ENCODE measurements around the gene BMERB1.
A peak's percentile ranks its signal among the peaks of the same experiment; 100 is the strongest.

The BMERB1 gene

DNA sequence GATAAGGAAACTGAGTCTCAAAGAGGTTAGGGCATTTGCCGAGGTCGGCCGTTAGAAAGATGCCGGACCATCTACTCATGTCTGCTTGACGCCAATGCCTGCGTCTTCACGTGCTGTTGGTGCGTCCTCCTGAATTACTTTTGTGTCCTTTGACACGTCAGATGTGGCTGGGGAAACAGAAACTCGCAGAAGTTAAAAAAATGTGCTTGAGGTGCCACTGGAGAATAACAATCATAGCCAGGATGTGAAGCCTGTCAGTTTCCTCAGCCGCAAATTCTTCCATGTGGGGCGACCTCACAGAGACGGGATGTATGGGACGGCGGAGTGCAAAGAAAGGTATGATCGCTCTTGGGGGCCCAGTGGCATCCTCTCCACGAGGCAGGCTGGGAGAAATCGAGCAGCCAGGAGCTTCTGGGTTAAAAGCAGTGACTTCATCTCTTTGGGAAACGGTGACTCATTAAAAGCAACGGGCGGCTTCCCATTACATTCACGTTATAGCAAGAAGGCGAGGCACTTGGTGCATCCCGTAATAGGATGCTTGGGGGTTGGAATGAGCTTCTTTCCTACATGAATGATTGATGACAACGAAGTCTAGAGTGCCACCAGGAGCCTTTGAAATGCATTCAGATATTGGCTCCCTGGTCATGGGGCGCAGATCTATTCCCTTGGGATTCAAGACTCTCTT lies 67.8 kb downstream of the BMERB1 start:
- no peak for DNase-seq

DNA sequence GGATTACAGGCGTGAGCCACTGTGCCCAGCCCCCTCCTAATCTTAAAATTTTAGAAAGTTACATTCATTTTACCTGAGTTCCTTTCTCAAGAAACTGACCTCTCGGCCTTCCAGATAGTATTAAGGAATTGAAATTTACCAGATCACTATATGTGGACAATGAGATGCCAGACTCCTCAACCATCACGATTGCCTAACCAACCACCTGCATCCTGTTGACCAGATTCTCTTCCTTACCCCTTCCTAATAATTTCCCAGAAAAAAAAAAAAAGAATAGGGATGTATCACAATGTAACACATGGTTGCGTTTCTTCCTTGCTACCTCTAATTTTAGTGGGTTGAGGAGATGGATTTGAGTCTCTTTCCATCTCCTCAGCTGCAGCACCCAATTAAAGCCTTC lies 72.1 kb downstream of the BMERB1 start:
- no peak for DNase-seq

DNA sequence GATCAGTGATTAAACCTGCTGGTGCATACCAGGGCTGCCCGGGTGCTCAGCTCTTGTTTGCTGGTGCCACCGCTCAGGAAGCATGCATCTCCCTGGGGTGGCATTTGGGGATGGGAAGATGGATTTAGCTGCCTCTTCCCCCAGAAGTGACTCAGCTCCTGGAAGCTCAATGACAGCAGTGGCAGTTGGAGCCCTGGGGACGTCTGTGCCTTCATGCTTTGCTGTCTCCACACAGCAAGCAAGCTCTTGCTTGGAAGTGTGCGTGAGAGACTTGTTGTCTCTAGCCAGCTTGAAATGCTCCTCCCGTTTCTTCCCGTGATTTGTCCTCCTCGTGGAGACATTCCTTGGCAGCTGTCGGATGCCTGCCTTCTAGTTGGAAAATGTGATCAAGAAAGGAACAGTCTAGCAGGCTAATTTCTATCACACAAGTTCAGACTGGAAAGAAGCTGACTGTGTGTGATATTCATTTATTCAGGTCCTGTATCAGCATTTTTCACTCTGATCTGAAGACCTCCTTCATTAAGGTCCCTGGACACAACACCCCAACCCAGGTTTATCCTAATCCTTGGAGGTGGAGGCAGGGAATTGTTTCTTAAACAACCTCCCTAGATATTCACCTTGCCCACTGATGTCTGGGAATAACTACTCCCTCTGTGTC lies 73.0 kb downstream of the BMERB1 start:
- peak; percentile 65 for DNase-seq

DNA sequence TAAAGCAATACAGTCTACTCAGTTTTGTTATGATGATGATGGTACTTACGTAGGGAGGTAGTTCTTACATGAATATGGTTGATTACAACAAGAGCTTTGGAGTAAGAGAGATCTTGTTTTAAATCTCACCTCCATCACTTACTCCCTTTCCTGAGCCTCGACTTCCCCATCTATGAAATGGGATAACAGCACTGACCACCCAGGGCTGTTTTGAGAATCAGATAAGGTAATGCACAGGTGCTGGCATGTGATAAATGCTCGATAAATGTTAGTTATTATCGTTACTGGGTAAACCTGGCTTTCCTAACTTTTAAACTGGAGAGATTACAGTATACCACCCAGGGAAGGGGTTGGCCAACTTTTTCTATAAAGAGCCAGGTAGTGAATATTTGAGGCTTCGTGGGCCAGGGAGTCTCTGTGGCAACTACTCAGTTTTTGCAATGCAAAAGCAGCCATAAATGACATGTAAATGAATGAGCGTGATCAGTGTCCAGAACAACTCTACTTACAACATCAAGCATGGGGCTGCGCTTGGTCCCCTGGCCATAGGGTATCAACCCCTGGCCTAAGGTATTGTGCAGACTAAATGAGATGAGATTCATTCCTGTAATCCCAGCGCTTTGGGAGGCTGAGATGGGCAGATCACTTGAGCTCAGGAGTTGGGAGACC lies 73.7 kb downstream of the BMERB1 start:
- DNase-seq: no peak

DNA sequence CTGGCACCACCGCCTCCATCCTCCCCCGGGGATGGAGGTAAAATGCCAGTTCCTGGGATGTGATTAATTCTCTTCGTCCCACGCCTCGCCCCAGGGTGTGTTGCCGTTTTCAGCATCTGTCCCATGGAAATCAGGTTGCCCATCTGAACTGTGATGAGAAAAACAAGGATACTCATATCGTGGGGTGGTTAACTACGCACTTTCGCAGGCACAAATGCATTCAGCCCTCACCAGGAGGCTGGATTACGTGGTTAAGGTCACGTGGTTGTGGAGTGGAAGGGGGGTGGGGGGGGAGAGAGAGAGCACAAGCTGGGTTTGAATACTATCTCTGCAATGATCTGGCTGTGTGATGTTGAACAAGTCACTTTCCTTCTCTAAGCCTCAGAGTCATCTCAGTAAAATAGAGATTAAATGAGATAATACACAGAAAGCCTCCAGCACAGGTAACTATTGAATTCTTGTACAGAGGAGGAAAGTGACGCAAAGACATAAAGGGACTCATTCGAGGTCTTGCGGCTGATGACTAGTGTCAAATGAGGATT lies 74.7 kb downstream of the BMERB1 start:
- peak; percentile 63 for DNase-seq

DNA sequence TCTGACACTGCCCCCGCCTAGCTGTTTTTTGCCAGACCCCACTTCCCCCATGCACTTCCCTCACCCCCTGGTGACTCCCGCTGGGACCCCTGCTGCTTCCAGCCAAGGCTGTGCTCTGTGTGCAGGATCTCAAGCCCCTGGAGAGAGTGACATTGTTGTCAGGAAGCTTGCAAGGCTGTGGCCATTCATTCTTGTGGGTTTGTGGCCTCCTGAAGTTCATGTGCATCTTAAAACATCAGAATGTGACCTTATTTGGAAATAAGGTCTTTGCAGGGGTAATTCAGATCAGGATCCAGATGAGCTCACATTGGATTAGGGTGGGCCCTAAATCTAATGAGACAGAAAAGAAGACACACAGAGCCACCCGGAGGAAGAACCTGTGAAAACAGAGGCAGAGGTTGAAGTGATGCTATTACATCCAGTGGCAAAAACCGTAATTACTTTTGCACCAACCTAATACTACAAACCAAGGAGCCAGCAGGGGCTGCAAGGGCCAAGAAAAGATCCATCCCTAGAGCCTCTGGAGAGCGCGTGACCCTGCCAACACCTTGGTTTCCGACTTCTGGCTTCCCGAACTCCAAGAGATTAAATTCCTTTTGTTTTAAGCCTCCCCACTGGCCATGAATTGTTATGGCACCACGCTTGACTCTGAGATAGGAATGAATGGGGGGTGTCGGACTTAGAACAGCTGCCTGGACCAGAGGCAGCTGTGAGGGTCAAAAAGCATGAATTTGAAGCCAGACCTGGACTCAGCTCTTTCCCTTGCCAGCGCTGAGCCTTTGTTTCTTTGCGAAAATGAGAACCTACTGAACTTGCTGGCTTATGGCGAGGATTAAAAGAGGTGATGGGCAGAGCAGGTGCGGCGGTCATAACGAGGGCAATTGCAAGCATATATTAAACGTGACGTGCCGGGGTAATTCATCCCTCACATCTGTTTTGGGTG lies 75.5 kb downstream of the BMERB1 start:
- DNase-seq: peak; percentile 74

DNA sequence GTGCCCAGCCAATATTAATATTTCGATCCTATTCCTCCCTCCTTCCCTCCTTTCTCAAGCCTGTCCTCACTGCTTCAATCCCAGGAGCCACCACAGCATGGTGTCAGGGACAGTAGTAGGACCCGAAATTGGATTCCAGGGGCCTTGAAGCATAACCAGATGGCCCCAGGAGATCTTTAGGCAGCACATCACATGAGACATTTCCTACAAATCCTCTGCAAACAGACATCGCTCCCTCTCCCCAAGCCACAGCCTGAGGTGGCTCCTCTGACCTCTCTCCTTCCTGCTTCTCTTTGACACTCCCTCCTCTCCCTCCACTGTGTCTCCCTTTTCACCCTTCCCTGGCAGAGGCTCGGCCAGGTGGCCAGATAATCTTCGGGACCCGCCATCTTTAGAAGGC lies 76.6 kb downstream of the BMERB1 start:
- no peak for DNase-seq

DNA sequence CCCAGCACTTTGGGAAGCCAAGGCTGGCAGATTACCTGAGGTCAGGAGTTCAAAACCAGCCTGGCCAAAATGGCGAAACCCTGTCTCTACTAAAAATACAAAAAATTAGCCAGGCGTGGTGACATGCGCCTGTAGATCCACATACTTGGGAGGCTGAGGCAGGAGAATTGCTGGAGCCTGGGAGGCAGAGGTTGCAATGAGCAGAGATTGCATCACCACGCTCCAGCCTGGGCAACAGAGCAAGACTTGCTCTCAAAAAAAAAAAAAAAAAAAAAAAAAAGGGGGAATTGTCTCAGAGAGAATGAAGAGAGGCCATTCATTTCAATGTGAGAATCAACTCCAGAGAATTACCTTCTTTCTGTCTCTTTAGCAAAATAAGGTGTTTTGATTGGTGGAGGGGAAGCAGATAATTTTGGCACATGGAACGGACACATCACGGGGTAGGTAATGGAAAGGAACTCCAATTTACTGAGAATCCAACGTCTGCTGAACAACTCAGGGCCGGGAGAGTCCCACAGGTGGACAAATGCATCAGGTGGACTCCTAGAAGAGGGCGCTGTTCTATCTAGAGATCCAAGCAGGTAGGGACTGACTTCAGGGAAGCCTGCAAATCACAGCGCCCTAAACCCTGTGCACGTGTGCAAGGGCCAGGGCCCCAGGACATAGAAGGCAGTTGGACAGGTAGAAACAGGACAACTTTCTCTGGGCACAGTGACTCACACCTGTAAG lies 77.5 kb downstream of the BMERB1 start:
- DNase-seq: no peak

DNA sequence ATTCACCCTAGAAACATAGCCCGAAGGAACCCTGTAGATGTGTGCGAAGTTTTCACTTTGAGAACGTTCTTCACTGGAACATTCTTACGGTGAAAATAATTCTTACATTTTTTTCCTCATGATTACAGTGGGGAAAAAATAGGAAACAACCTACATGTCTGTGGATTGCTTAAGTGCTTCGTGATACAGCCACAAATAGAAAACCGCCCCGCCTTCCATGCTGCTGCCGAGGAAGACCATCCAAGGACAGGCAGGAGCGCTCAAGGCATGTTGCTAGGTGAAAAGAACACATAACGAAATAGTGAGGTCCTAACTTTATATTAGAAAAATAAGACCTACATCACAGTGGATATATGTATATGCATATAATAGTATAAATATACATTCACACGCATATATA lies 78.8 kb downstream of the BMERB1 start:
- DNase-seq: no peak

DNA sequence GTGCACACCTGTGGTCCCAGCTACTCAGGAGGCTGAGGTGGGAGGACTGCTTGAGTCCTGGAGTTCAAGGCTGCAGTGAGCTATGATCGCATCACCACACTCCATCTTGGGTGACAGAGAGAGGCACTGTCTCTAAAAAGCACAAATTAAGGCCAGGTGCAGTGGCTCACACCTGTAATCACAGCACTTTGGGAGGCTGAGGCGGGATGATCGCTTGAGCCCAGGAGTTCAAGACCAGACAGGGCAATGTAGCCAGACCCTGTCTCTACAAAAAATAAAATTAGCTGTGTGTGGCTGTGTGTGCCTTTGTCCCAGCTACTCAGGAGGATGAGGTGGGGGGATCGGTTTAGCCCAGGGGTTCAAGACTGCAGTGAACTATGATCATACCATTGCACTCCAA lies 81.6 kb downstream of the BMERB1 start:
- no peak for DNase-seq

DNA sequence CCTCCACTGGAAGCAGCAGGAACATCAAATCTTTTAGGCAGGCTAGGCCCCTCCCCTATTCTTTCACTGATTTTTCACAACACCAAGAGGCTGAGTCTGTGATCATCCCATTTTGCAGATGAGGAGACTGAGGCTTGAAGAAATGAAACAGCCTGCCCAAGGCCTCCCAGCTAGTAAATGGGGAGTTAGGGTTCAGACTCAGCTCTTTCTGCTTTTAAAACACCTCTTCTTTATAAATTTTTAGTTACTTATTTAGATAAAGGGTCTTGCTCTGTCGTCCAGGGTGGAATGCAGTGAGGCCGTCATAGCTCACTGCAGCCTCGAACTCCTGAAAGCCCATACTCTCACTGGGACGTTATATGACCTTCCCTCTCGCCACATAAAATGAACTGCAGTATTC lies 82.2 kb downstream of the BMERB1 start:
- no peak for DNase-seq

DNA sequence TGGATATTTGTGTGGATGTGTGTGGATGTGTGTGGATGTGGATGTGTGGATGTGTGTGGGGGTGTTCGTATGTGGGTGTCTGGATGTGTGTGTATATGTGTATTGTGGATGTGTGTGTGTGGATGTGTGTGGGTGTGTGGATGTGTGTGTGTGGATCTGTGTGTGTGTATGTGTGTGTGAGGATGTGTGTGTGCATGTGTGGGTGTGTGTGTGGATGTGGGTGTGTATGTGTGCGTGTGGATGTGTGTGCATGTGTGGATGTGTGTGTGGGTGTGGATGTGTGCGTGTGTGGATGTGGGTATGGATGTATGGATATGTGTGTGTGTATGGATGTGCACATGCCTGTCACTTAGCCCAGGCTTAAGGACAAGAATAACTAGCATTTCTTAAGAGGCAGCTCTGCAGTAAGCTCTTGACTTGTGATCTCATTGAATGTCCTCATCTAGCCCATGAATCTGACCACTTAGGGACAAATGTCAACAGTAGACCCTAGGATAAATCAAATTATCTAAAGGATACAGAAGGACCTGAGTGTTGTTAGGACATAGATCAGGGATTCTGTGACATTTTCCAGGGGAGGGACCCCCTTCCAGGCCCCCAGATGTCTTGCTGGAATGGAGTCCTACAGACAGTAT lies 83.5 kb downstream of the BMERB1 start:
- no peak for DNase-seq

DNA sequence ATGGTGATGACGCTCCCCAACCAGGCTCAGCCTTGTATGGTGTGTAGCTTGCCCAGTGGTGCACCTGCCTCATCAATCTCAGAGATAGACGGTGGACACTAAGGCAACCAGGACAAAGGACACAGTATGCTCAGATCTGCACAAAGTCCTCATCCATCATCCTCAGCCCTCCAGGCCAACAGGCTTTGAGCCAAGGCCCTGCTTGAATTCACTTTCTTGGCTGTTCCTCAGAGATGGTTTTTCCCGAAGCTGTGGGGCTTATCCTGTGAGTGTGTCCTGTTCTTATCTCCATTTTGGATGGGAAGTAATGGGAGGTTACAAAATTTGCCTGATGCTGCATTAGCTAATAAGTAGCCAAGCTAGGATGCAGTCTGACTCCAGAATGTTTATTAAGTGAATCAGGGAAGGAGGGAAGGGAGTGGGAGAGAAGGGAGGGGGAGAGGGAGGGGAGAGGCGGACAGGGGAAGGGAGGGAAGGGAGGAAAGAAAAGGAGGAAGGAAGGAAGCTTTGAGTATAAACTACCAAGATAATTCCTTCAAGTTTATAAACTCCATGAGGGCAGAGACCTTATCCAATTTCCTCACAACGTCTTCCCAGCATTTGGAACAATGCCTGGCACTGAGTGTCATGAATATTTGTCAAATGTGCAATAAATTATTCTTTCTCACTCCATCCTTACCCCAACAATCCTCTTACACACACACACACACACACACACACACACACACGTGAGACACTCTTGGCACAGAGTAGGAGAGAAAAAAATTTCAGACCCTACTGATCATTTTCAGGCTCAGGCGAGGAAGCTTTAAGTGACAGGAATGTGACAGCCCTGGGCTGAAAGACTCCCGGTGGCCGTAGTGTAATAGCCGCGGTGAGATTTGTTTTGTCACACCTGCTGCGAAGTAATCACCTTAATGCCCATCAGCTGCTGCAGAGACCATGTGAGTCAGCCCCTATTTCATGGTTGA lies 84.3 kb downstream of the BMERB1 start:
- DNase-seq: no peak

DNA sequence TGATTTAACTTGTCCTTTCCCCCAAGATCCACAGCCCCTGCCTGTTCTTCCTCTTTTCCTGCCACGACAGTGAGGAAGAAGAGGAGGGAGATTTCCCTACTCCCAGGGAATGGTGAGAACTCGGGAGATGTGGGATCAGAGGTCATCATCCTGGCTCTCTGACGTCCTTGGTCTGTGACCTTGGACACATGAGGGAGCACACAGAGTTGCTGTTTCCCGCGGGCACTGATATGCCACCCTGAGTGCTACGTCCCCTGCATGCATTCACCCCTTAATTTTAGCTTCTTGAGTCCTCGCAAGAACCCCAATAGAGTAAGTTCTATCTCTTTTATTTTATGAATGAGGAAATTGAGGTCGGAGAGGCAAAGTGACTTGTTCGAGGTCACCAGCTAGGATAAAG lies 85.4 kb downstream of the BMERB1 start:
- DNase-seq: no peak

DNA sequence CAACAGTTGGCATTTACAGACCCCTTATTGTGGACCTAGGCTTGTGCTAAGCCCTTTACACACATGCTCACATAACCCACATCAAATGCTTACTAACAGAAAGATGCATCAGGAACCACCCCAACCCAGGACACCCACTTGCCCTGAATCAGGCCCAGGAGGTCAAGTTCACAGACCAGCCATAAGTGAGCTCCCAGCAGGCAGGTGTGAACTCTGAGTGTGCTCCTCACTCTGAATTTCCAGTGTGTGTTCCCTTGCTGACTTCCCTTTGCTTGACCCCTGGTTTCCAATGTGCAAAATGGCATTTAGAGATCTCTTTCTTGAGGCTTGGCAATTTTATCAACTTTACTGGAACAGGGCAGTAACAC lies 87.0 kb downstream of the BMERB1 start:
- DNase-seq: no peak

DNA sequence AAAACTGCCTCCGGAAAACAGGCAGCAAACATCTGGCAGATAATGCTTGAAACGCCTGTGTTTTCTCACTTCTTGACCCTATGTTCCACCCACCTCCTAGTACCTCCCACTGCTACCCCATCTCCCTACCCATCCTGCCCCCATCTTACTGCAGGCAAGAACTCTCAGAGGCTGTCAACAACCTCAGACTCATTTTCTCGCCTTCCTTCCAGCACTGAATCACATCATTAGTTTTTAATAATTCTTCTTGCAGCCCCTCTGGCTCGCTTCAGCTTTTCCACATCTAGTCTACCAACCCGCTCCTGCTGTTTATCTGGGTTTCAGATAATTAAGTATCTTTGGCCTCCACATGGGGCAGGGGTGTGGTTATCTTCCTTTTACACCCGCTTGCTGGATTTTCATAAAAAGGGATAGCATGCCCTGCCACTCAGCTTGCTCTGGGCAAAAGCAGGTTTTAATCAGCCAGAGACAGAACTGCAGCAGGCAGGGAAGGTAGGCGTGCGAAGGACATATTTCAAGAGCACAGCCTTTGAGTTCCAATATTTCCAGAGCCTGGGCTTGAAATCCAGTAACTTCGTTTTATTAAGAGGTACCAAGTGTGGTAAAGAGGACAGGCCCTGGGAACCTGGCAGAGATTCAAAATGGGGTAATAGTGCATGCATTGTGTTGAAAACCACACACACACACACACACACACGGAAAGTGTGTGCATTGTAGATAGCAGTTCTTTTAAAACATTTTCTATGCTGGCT lies 87.5 kb downstream of the BMERB1 start:
- DNase-seq: no peak

DNA sequence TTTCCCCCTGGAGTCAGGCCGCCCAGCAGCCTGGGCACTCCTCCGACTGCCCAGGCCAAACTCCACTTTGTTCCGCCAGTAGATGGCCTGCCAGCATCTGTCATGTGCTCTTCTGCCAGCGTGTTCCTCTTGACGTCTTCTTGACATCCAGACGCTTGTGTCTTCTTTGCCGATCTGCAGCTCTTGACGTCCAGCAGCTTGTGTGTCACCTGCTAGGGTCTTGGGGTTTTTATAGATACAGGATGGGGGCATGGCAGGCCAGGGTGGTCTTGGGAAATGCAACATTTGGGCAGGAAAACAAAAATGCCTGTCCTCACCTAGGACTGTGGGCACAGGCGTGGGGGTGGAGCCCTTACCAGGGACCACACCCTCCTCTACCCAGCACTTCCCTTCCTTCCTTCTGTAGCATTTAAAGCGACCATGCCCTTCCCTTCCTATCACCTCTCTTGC lies 88.7 kb downstream of the BMERB1 start:
- no peak for DNase-seq

DNA sequence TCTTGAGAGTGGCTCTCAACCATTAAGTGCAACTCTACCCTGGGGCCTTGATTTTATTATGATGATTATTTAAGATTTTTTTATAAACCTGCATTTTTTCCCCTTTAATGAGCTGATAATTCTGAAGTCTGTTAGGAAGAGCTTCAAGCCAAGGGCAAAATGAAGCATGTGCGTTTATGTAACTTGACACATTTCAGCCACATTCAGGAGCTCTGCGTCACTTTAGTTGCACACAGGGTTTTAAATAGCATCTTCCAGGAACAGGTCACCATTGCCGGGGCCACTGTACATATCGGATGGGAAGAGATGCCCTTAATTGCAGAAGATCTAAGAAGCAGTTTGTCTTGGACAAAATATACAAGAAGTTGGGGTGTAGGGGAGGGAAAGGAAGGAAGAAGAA lies 89.6 kb downstream of the BMERB1 start:
- DNase-seq: no peak

DNA sequence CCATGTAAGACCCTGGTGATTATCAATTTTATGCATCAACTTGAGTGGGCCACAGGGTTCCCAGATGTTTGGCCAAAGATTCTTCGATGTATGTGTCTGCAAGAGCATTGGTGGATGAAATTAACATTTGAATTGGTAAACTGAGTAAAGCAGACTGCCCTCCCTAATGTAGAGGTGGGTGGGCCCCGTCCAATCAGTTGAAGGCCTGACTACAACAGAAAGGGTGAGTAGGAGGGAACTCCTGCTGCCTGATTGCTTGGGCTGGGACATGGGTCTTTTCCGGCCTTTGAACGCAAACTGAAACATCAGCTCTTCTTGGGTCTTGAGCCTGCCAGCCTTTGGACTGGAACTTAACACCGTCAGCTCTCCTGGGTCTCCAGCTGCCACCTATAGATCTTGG lies 90.6 kb downstream of the BMERB1 start:
- no peak for DNase-seq

DNA sequence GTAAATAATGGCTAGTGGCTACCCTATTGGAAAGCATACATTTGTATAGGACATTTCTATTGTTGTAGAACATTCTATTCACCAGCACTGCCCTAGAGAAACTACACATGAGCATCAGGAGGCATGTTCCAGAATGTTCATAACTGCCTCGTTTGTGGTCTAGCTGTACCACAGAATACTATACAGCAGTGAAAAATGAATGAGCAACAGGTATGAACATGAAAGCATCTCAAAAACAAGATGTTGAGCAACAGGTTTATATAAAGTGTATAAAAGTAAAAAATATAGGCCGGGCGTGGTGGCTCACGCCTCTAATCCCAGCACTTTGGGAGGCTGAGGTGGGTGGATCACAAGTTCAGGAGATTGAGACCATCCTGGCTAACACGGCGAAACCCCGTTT lies 91.7 kb downstream of the BMERB1 start:
- no peak for DNase-seq
